Muscle of arm (tissue), 12 donors: ENCODE data around the gene LOXL4. TPM values are rescaled to one million over a fixed set of nuclear protein-coding genes. Genes with fewer than 3 reads are reported as not detected.

ENCODE experiments used
- DNase-seq: peaks from one replicate; pipeline ENCODE4 v3.0.0-alpha.2; 2013
- polyA plus RNA-seq, 12 donors: library from polyadenylated mRNA; unstranded; fragments of 120-200 nt; gene quantifications; one replicate each; pipeline ENCODE4 v1.2.1, GENCODE V29; 2013; ENCODE audit not compliant: insufficient read length in 12 of 12

The LOXL4 gene
- polyA plus RNA-seq, 12 donors, result 6.7 to 13.4 (median 11.2) TPM; not detected in 1

- no peak for DNase-seq
These were observed 27.9 kb upstream of the LOXL4 start for GRCh38 chr10:98295907-98296306.

- no peak for DNase-seq
These were observed 27.4 kb upstream of the LOXL4 start for GRCh38 chr10:98295401-98295811.

GRCh38 chr10:98294270-98294627 is 26.3 kb upstream of the LOXL4 start:
- DNase-seq, result no peak

- peak; percentile 46 for DNase-seq
These were observed 25.7 kb upstream of the LOXL4 start for GRCh38 chr10:98293550-98294269.

GRCh38 chr10:98292971-98293370 is 25.0 kb upstream of the LOXL4 start:
- no peak for DNase-seq

- no peak for DNase-seq
These were observed 21.8 kb upstream of the LOXL4 start for GRCh38 chr10:98289802-98290209.

- no peak for DNase-seq
These were observed 19.3 kb upstream of the LOXL4 start for GRCh38 chr10:98287321-98287720.

GRCh38 chr10:98286419-98286818 is 18.4 kb upstream of the LOXL4 start:
- DNase-seq, result no peak

GRCh38 chr10:98285416-98285815 is 17.4 kb upstream of the LOXL4 start:
- no peak for DNase-seq

GRCh38 chr10:98276311-98276710 is 8.3 kb upstream of the LOXL4 start:
- DNase-seq, result no peak

- no peak for DNase-seq
These were observed 6.6 kb upstream of the LOXL4 start for GRCh38 chr10:98274562-98274961.

- DNase-seq, result no peak
These were observed 5.3 kb upstream of the LOXL4 start for GRCh38 chr10:98273057-98273850.

GRCh38 chr10:98272656-98273055 is 4.7 kb upstream of the LOXL4 start:
- no peak for DNase-seq

- no peak for DNase-seq
These were observed 4.3 kb upstream of the LOXL4 start for GRCh38 chr10:98272245-98272644.

- no peak for DNase-seq
These were observed 2.8 kb upstream of the LOXL4 start for GRCh38 chr10:98270786-98271185.

GRCh38 chr10:98270073-98270740 is 2.2 kb upstream of the LOXL4 start:
- no peak for DNase-seq

GRCh38 chr10:98269435-98269912 is 1.5 kb upstream of the LOXL4 start:
- DNase-seq, result peak; percentile 38

- DNase-seq, result no peak
These were observed 869 bp upstream of the LOXL4 start for GRCh38 chr10:98268694-98269431.

- DNase-seq, result peak; percentile 14
These were observed 713 bp downstream of the LOXL4 start for GRCh38 chr10:98267069-98267893.

GRCh38 chr10:98266647-98267046 is 1.3 kb downstream of the LOXL4 start:
- DNase-seq, result no peak
